ENCODE data around the gene TMPRSS11A. TPM values are rescaled to one million over a fixed set of nuclear protein-coding genes. Genes with fewer than 3 reads are reported as not detected.

Gene TMPRSS11A
- total RNA-seq, 1 donor from 2014 or later = not detected

DNA sequence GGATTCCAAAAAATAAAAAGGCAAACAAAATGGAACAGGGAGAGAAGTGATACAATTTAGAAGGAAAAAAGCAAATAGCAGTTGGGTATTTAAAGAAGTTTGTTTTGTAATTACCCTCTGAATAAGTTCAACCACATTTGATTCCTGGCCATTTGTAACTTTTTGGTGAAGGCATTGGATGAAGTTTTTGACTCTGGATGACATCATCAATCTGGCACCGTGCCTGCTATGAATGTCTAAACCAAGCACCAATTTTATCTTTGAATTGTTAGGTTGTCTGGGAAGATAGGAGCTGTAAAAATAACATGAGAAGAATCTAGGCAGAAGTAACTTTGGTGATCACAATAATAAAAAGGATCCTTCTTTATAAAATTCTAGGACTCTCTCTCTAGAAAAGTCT is 29.5 kb downstream of the TMPRSS11A start:
- no peaks in the 10 kb centered on the region for H3K36me3 Mint-ChIP-seq (ENCODE audit: low read depth)
- no peak overlapping the region for H3K27ac Mint-ChIP-seq
- intact Hi-C loops (cut with micrococcal nuclease) = no loop called here

DNA sequence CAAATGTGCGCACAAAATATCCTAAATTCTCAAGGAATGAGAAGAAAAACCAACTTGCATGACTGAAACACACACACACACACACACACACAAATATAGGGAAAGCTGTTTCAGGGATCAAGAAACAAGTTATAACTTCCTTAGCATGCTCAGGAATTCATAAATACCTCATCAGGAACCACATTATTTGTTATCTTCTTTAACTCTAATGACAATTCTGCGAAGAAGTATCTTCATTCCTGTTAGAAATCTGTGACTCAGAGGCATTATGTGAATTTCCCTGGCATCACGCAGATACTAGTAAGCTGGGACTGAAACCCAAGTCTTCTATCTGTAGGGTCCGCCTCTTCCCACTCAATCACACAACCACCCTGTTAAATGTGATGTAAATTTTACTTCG is 30.3 kb downstream of the TMPRSS11A start:
- DNase-seq (ENCODE audit: low spot score) = no peak
- H3K27ac Mint-ChIP-seq = no peak overlapping the region
- no peaks in the 10 kb centered on the region for H3K9me3 Mint-ChIP-seq
- peaks cover 7% of the 10 kb centered on the region for H3K27me3 Mint-ChIP-seq (ENCODE audit: low read depth)
- H3K4me3 Mint-ChIP-seq (ENCODE audit: low read depth) = no peak overlapping the region
- no peaks in the 10 kb centered on the region for H3K36me3 Mint-ChIP-seq (ENCODE audit: low read depth)
- intact Hi-C loops (cut with micrococcal nuclease) = no loop called here
- H3K4me1 Mint-ChIP-seq (ENCODE audit: low read depth) = no peaks in the 10 kb centered on the region

More for the DNA sequence above, 29.5 kb downstream of the TMPRSS11A start:
- Mint-ChIP-seq H3K9me3 (no peaks in the 10 kb centered on the region), H3K4me3 (ENCODE audit: low read depth) (no peak overlapping the region), H3K27me3 (ENCODE audit: low read depth) (peaks cover 6% of the 10 kb centered on the region), H3K4me1 (ENCODE audit: low read depth) (no peaks in the 10 kb centered on the region)
- no peak for DNase-seq (ENCODE audit: low spot score)

DNA sequence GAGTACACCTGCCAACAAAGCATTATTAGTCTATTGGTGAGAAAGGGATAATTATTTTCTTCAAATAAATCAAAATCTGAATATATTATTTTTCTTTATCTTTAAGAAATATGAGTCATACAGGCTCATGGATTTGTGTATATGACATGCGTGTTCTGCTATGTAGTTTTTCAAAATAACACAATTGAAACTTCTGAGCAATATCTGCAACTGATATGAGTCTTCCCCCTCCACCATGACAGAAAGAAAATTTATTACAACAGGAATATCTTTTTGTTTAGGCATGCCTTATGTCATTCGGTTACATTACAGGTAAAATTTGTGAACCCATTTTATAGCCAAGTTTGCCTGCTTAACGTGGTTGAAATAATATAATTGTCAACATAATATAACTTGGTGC is 32.0 kb downstream of the TMPRSS11A start:
- H3K9me3 Mint-ChIP-seq = no peaks in the 10 kb centered on the region
- intact Hi-C loops (cut with micrococcal nuclease) = no loop called here
- peaks cover 7% of the 10 kb centered on the region for H3K27me3 Mint-ChIP-seq (ENCODE audit: low read depth)
- no peak overlapping the region for H3K27ac Mint-ChIP-seq
- H3K4me1 Mint-ChIP-seq (ENCODE audit: low read depth) = no peaks in the 10 kb centered on the region
- no peak for DNase-seq (ENCODE audit: low spot score)
- H3K36me3 Mint-ChIP-seq (ENCODE audit: low read depth) = no peaks in the 10 kb centered on the region
- H3K4me3 Mint-ChIP-seq (ENCODE audit: low read depth) = no peak overlapping the region

DNA sequence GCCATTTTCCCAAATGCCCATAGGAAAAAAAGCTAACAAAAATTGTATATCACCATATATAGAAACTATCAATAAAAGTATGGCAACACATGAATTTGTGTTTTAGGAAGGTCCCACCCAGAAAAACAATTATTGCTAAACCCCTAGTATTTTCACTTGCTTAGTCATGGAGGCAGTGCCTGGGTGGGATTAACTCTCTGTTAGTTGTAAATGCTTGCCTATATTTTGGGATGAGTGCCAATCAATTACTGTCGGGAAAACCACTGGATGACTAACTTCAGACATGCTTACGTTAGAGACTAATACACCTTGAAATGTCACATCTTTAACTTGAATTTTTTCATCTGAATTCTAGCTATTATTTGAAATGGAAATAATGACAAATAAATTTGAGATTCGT is 33.9 kb downstream of the TMPRSS11A start:
- no peak for DNase-seq (ENCODE audit: low spot score)
- Mint-ChIP-seq H3K9me3 (no peaks in the 10 kb centered on the region), H3K36me3 (ENCODE audit: low read depth) (no peaks in the 10 kb centered on the region), H3K4me3 (ENCODE audit: low read depth) (no peak overlapping the region), H3K27me3 (ENCODE audit: low read depth) (peaks cover 7% of the 10 kb centered on the region), H3K27ac (no peak overlapping the region), H3K4me1 (ENCODE audit: low read depth) (no peaks in the 10 kb centered on the region)
- intact Hi-C loops (cut with micrococcal nuclease) = no loop called here

DNA sequence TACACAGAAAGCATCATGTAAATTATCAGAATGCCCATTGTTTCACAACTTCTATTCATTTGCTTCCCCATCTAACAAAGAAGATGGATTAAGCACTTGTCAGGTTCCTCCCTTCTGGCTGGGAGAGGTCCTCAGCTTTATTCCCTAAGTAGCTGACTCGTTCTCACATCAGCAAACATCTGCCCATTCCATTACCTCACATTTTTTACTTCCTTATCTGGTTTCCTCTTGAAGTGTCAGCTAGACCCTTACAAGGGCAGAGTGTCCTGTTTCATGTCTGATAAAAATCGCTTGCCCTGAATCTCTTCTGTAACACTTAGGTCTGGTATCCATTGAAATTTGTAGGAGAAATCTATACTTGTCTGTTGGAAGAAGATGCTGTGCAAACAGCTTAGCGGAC is 34.7 kb downstream of the TMPRSS11A start:
- no peak overlapping the region for H3K4me3 Mint-ChIP-seq (ENCODE audit: low read depth)
- DNase-seq (ENCODE audit: low spot score) = no peak
- no peaks in the 10 kb centered on the region for H3K4me1 Mint-ChIP-seq (ENCODE audit: low read depth)
- no peaks in the 10 kb centered on the region for H3K9me3 Mint-ChIP-seq
- H3K36me3 Mint-ChIP-seq (ENCODE audit: low read depth) = no peaks in the 10 kb centered on the region
- intact Hi-C loops (cut with micrococcal nuclease) = no loop called here
- H3K27ac Mint-ChIP-seq = no peak overlapping the region
- peaks cover 10% of the 10 kb centered on the region for H3K27me3 Mint-ChIP-seq (ENCODE audit: low read depth)

DNA sequence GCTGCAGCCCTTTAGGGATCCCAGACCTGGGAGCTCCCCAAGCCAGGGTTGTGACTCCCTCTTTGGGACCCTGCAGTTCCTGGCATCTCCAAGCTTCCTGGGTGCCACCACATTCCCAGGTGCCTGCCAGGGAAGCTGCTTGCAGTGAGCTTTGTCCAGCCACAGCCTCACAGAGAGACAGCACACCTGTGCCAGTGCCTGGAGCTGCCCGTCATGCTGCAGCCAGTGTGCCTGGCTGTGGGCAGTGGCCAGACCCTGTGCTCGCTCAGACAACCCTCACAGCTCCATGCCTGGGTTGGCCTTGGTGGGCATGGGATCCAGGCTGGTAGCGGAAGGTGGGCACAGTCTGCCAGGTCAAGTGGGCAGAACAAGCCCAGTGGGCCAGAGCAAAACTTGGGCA is 36.0 kb downstream of the TMPRSS11A start:
- Mint-ChIP-seq H3K27me3 (ENCODE audit: low read depth) (peaks cover 10% of the 10 kb centered on the region), H3K9me3 (no peaks in the 10 kb centered on the region)
- intact Hi-C loops (cut with micrococcal nuclease) = no loop called here

DNA sequence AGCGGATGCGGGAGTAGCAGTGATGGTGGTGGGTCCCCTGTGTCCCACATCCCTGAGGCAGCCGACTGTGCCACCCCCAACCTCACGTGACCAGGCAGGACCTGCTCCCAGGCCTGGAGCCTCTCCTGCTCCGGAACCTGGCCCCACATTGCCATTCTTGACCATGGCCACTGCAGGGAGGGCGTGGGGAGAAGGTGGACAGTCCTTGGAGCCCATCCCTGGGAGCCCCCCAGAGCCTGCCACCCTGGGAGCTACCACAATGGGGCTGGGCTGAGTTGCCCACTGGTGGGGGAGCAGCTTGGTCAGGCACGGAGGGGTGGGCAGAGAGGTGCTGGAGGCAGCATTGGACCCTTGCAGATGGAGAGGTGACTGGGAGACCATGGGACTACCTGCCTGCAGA is 36.8 kb downstream of the TMPRSS11A start:
- H3K27ac Mint-ChIP-seq = no peak overlapping the region
- no peaks in the 10 kb centered on the region for H3K36me3 Mint-ChIP-seq (ENCODE audit: low read depth)
- peaks cover 12% of the 10 kb centered on the region for H3K27me3 Mint-ChIP-seq (ENCODE audit: low read depth)
- H3K4me1 Mint-ChIP-seq (ENCODE audit: low read depth) = no peaks in the 10 kb centered on the region
- no peaks in the 10 kb centered on the region for H3K9me3 Mint-ChIP-seq
- intact Hi-C loops (cut with micrococcal nuclease) = no loop called here
- no peak for DNase-seq (ENCODE audit: low spot score)
- H3K4me3 Mint-ChIP-seq (ENCODE audit: low read depth) = no peak overlapping the region

More for the DNA sequence above, 36.0 kb downstream of the TMPRSS11A start:
- Mint-ChIP-seq H3K36me3 (ENCODE audit: low read depth) (no peaks in the 10 kb centered on the region), H3K4me3 (ENCODE audit: low read depth) (no peak overlapping the region), H3K4me1 (ENCODE audit: low read depth) (no peaks in the 10 kb centered on the region), H3K27ac (no peak overlapping the region)
- no peak for DNase-seq (ENCODE audit: low spot score)

DNA sequence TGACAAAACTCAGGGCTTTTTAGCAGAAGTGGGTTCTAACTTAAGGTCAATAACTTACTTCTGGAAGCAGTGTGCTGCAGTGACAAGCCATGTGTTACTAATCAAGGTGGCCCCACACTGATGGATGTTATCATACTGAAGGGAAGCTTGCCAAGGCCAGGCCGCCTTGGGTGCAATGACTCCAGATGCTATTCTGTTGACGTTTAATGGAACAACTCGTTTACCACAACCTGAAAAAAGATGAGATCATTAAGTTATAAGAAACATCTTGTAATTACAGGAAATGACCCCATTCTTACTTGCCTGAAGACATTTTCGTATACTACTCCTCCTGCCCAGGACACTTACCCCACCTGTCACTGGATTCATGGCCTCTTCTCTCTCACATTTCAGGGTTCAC is 40.6 kb downstream of the TMPRSS11A start:
- peaks cover 7% of the 10 kb centered on the region for H3K27me3 Mint-ChIP-seq (ENCODE audit: low read depth)
- H3K4me1 Mint-ChIP-seq (ENCODE audit: low read depth) = no peaks in the 10 kb centered on the region
- H3K36me3 Mint-ChIP-seq (ENCODE audit: low read depth) = no peaks in the 10 kb centered on the region
- no peaks in the 10 kb centered on the region for H3K9me3 Mint-ChIP-seq
- no peak overlapping the region for H3K27ac Mint-ChIP-seq
- intact Hi-C loops (cut with micrococcal nuclease) = no loop called here
- DNase-seq (ENCODE audit: low spot score) = no peak
- H3K4me3 Mint-ChIP-seq (ENCODE audit: low read depth) = no peak overlapping the region

DNA sequence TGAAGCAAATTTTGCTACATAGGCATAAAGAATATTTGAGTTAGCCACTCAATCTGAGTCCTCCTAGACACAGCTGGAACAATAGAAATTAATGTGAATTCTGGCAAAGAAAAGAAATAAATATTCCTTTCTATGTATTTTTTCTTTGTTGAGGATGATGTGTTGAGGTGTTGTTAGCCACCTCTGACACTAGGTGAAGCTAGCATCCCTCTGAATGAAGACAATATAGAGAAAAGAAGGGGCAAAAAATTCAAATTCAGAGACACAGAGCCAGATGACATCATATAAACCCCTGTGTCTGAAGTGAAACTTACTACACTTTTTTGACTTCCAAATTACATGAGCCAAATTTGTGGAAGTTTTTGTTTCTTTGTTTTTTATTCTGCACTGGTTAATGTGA is 44.9 kb downstream of the TMPRSS11A start:
- H3K4me1 Mint-ChIP-seq (ENCODE audit: low read depth) = no peaks in the 10 kb centered on the region
- H3K27ac Mint-ChIP-seq = no peak overlapping the region
- peaks cover 6% of the 10 kb centered on the region for H3K27me3 Mint-ChIP-seq (ENCODE audit: low read depth)
- no peaks in the 10 kb centered on the region for H3K36me3 Mint-ChIP-seq (ENCODE audit: low read depth)
- intact Hi-C loops (cut with micrococcal nuclease) = loop anchor here (10.0 kb wide), 1 partner anchor 174 kb away; no protein-coding TSS in a partner anchor
- no peak for DNase-seq (ENCODE audit: low spot score)
- H3K4me3 Mint-ChIP-seq (ENCODE audit: low read depth) = no peak overlapping the region
- H3K9me3 Mint-ChIP-seq = no peaks in the 10 kb centered on the region

DNA sequence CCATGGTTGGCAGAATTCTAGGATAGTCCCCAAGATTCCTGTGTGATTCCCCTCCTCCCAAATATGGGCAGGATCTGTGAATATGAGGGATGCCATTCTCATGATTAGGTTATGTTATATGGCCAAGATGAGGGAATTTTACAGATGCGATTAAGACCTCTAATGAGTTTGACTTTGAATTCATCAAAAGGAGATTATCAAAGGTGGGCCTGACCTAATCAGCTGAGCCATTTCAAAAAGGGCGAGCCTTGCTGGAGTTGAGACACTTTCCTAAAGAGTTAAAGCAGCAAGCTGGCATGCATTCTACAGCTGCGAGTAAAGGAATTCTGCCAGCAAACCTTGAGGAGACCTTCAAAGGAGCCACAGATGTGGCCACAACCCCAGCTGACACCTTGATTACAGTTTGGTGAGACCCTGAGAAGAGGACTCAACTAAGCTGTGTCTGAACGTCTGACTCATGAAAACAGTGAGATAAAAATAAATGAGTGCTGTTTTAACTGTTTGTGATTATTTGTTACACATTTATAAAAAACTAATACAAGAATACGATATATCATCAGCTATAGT is 47.8 kb downstream of the TMPRSS11A start:
- Mint-ChIP-seq H3K4me3 (ENCODE audit: low read depth) (no peak overlapping the region), H3K4me1 (ENCODE audit: low read depth) (no peaks in the 10 kb centered on the region), H3K27ac (no peak overlapping the region), H3K27me3 (ENCODE audit: low read depth) (peaks cover 11% of the 10 kb centered on the region), H3K9me3 (no peaks in the 10 kb centered on the region), H3K36me3 (ENCODE audit: low read depth) (no peaks in the 10 kb centered on the region)
- intact Hi-C loops (cut with micrococcal nuclease) = loop anchor here (10.0 kb wide), 1 partner anchor 171 kb away; no protein-coding TSS in a partner anchor
- DNase-seq (ENCODE audit: low spot score) = no peak

DNA sequence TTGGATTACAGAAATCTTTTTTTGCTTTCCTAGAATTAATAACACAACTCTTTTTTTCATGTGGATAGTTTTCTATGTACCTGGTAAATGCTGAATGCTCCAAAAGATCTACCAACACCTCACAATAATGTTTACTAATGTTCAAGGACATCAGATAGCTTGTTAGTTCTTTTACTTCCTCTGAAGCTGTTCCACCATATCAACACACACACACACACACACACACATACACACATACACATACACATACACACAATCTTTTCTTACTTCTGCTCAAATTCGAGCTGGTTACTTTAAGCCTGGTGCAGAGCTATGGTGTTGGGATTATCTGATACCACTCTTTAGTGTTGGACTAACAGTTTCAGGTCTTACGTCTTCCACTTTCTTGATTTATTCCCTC is 51.2 kb downstream of the TMPRSS11A start:
- no peak for DNase-seq (ENCODE audit: low spot score)
- H3K36me3 Mint-ChIP-seq (ENCODE audit: low read depth) = no peaks in the 10 kb centered on the region
- H3K9me3 Mint-ChIP-seq = no peaks in the 10 kb centered on the region
- H3K27me3 Mint-ChIP-seq (ENCODE audit: low read depth) = peaks cover 11% of the 10 kb centered on the region
- H3K4me3 Mint-ChIP-seq (ENCODE audit: low read depth) = no peak overlapping the region
- H3K27ac Mint-ChIP-seq = no peak overlapping the region
- intact Hi-C loops (cut with micrococcal nuclease) = loop anchor here (10.0 kb wide), 1 partner anchor 167 kb away; no protein-coding TSS in a partner anchor
- H3K4me1 Mint-ChIP-seq (ENCODE audit: low read depth) = no peaks in the 10 kb centered on the region

DNA sequence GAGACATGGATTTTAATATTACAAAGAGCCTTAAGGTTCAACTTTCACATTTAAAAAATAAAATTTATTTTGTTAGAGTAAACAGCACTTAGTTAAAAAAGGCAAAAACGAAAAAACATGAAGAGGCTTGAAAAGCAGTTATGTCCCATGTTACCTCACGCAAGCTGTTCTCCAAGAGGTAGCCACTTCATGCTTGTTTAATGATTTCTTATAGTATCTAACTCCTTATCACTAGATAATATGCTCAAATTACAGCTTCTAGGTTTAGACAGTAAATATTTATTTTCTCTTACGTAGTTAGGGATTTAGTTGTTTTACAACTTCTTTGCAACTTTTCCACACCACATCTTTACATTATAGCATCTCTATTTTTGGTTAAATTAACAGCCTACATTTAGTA is 51.7 kb downstream of the TMPRSS11A start:
- H3K4me1 Mint-ChIP-seq (ENCODE audit: low read depth) = no peaks in the 10 kb centered on the region
- no peak overlapping the region for H3K4me3 Mint-ChIP-seq (ENCODE audit: low read depth)
- DNase-seq (ENCODE audit: low spot score) = no peak
- intact Hi-C loops (cut with micrococcal nuclease) = loop anchor here (10.0 kb wide), 1 partner anchor 167 kb away; no protein-coding TSS in a partner anchor
- no peaks in the 10 kb centered on the region for H3K9me3 Mint-ChIP-seq
- no peaks in the 10 kb centered on the region for H3K36me3 Mint-ChIP-seq (ENCODE audit: low read depth)
- peaks cover 11% of the 10 kb centered on the region for H3K27me3 Mint-ChIP-seq (ENCODE audit: low read depth)
- H3K27ac Mint-ChIP-seq = no peak overlapping the region

DNA sequence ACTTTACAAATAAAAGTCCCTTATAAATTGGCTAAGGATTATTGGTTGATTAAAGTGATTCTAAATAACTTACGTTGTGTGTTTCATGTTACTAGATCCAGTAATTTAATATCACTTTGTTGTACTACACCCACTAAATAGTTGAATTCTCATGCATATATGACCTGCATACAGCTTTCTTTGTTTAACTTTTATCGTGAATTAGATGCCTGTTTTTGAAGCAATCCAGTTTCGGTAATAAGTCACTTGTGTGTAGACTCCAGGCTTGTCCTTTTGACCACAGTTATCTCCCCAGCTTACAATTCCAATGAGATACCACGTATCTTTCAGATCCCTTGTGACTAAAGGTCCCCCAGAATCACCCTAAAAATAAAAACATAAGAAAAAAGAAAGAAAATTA is 52.2 kb downstream of the TMPRSS11A start:
- Mint-ChIP-seq H3K4me1 (ENCODE audit: low read depth) (no peaks in the 10 kb centered on the region), H3K27me3 (ENCODE audit: low read depth) (peaks cover 11% of the 10 kb centered on the region), H3K36me3 (ENCODE audit: low read depth) (no peaks in the 10 kb centered on the region), H3K27ac (no peak overlapping the region), H3K9me3 (no peaks in the 10 kb centered on the region), H3K4me3 (ENCODE audit: low read depth) (no peak overlapping the region)
- DNase-seq (ENCODE audit: low spot score) = no peak
- intact Hi-C loops (cut with micrococcal nuclease) = loop anchor here (10.0 kb wide), 1 partner anchor 166 kb away; no protein-coding TSS in a partner anchor

DNA sequence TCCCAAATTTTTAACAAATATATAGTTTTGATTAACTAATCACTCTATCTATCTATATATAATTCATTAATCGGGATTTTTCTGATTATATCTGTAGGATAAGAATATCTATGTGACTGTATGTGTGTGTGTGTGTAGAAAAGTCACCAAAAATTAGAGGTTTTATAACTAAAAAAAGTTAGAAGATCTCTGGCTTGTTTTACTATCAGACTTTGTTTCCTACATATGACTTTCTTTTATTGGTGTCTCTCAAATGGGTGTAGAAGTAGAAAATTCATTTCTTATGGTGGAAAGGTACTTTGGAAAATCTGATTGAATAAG is 52.7 kb downstream of the TMPRSS11A start:
- H3K9me3 Mint-ChIP-seq = no peaks in the 10 kb centered on the region
- no peak overlapping the region for H3K27ac Mint-ChIP-seq
- no peaks in the 10 kb centered on the region for H3K36me3 Mint-ChIP-seq (ENCODE audit: low read depth)
- H3K4me3 Mint-ChIP-seq (ENCODE audit: low read depth) = no peak overlapping the region
- intact Hi-C loops (cut with micrococcal nuclease) = loop anchor here (1.0 to 10.0 kb wide), 2 partner anchors 166 to 361 kb away; no protein-coding TSS in a partner anchor
- H3K4me1 Mint-ChIP-seq (ENCODE audit: low read depth) = no peaks in the 10 kb centered on the region
- DNase-seq (ENCODE audit: low spot score) = no peak
- H3K27me3 Mint-ChIP-seq (ENCODE audit: low read depth) = peaks cover 12% of the 10 kb centered on the region
